Globus pallidus (tissue), 1 donor: ENCODE measurements around the gene PFKP.

Source experiments
- DNase-seq: peaks from one replicate; pipeline ENCODE4 v3.0.0-alpha.2; 2015; ENCODE audit warnings: low spot score

The PFKP gene

DNA sequence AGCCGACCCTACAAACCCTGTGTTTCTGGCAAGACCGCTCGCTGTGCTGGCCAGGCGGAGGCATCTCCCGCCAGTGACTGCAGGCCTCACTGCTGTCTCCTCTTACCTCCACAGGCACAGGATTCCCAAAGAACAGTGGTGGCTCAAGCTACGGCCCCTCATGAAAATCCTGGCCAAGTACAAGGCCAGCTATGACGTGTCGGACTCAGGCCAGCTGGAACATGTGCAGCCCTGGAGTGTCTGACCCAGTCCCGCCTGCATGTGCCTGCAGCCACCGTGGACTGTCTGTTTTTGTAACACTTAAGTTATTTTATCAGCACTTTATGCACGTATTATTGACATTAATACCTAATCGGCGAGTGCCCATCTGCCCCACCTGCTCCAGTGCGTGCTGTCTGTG, 69.0 kb downstream of the PFKP start:
- DNase-seq: peak; percentile 43

- peak; percentile 48 for DNase-seq
Measured at GRCh38 chr10:3136763-3137611, 69.6 kb downstream of the PFKP start.

GRCh38 chr10:3137958-3138726, 70.8 kb downstream of the PFKP start:
- no peak for DNase-seq

- DNase-seq: no peak
Measured at GRCh38 chr10:3139216-3139910, 72.0 kb downstream of the PFKP start.

DNA sequence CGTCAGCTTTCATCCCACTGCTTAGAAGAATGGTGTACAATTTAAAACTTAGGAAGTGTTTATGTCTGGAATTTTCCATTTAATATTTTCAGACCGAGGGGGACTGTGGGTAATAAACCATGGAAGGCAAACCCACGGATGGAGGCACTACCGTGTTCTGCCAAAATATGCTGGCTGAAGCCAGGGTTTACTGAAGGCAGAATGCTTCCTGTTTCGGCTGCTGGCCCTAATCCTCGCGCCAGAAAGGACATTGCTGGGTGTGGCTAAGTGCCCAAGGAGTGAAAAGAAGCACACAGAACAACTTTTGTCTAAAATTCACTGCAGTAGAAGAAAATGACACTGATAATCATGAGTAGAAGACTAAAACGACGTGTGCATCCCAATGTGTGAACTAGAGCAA, 72.9 kb downstream of the PFKP start:
- no peak for DNase-seq

DNA sequence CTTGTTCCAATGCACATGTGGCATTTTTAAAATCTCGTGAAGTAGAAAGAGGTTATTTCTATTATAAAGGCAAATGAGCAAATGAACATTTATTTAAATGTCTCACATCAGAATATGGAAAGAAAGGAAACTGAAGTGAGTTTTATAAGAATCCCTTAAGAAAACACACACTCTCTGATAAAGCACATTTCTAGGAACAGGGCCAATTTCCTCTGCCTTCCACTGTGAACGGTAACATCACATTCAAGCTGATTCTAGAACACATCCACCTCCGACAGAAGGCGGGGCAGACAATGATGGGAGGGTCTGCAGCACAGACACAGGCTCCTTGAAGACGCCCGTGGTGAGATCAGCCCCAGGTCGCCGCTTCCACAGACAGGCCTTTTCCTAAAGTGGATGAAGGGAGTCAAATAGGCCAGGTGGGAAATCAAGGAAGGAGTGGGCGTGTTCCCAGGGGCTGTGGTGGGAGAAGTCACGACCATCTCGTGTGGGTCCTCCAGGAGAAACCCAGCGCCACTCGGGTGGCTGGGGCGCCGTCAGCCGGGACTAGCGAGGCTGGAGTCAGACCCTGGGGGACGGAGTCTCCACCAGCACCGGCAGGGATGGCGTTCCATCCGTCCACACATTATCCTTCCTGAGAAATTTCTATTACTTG, 74.1 kb downstream of the PFKP start:
- DNase-seq: no peak

- no peak for DNase-seq
Measured at GRCh38 chr10:3142146-3142875, 75.0 kb downstream of the PFKP start.

DNA sequence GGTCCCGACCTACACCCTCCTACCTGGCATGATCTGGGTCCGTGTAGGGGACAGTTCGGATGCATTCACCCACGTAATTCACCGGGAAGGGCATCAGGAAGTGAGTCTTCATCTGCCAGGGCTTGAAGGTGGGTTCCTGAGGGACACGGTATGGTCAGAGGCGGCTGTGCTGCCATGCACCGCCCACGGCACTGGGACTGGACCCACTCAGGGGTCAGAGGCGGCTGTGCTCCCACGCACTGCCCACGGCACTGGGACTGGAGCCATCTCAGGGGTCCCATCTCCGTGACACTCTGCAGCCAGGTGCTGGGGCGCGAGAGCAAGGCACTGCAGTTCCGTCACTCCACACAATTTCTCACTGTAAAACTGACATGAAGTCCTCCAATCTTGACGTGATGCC, 76.0 kb downstream of the PFKP start:
- DNase-seq: no peak

DNA sequence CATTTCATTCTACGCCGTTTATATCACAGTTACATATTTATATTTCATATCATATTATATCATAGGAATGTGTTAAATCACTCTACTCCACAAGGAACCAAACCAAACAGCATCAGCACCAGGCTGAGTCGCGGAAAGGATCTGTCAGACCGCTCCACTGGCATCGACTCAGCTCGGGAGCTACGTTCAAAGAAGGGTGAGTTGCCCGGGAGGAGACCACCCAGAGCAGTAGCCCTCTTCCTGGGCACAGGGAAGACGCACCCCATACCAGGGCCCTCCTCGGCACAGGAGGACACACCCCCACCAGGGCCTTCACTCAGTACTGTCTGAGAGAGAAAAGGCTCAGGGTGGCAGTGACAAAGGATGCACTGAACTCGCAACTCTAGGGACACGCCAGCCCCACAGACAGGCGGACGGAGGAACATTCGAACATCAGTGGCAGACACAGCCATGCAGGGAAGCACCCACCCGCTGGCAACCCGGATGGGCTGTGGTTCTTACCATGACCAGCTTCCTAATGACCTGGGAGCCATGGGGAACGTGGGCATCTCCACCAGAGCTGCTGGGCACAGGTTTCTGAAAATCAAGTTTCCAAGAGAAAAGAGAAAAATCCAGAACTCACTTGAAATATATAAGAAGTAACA, 76.6 kb downstream of the PFKP start:
- DNase-seq: no peak

- no peak for DNase-seq
Measured at GRCh38 chr10:3145366-3145765, 78.0 kb downstream of the PFKP start.

DNA sequence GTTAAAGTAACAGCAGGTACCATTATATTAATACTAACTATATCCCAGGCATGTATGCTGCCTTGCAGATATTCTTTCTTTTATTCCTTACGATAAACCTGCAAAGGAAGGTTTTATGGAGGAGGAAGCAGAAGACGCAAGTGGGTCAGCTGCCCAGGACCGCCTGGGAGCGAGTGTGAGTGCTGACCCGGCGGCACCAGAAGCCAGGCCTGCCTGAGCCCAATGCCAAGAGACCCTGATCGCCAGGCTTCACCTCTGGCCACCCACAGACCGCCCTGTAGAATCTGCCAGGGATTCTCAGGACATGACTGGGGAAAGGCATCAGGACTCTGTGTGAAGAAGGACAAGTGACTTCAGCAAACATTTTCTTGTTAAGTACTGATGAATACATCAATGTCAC, 78.9 kb downstream of the PFKP start:
- no peak for DNase-seq

DNA sequence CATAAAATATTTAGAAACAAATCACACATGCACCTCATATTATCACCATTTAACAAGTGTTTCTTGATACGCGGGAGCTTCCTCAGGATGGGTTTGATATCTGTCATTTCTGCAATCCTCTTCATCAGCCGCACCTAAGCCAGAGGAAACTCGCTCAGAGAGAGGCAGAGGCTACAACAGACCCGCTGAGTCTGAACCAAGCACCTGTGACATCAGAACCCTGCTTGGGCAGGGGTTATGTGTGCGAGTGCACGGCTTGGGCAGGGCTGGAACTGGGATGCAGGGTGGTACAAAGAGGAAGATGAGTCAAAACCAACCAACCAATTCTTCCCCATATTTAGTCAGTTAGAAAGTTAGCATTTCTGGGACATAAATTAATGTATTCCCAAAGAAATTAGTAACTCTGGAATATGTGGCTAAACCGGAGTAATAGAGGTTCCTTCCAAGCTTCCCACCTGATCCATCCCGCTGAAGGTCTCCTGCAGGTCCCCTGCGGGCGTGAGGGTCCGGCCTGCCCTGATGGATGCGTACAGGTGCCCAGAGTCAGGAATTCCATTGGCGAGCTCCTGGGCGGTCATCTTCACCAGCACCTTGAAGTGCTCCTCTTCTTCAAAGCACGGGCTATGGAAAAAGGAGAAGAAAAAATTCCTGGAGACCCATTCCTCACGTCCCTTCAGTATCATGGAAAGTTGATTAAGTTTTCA, 79.9 kb downstream of the PFKP start:
- no peak for DNase-seq

GRCh38 chr10:3148041-3148440, 80.7 kb downstream of the PFKP start:
- DNase-seq: no peak

DNA sequence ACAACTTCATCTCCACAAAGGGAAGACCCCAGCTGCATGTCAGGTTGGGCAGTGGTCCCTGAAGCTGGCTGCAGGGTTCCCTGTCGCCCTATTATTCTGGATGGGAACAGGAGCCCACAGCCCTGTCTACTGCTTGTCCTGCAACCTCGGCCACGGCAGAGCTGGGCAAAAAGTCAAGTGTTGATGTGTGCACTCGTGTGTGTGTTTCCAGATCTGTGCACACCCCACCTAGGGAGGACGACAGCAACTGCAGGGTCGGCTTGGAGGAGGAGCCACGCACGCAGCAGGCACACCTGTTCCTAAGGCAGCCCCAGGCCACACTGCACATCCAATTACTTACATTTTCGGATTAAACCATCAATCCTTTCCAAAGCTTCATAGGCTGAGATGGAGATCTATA, 81.6 kb downstream of the PFKP start:
- no peak for DNase-seq

- no peak for DNase-seq
Measured at GRCh38 chr10:3149918-3150317, 82.6 kb downstream of the PFKP start.

- DNase-seq: no peak
Measured at GRCh38 chr10:3150366-3150765, 83.0 kb downstream of the PFKP start.

DNA sequence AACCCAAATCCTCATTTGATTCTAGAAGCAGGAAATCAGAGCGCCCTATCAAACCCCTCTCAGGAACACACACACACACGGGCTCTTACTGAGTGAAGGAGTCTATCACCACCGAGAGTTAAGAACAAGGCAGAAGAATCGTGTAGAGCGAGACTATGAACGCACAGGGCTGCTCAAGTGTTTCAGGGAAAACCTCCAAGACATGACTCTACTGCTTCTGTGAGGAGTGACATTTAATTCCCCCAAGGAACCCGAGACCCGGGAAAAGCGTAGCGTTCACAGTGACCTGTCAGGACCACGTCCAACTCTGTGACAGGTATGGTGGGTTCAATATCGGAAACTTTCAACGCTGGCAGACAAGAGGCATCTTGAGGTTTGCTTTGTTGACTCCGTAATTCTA, 83.6 kb downstream of the PFKP start:
- no peak for DNase-seq

GRCh38 chr10:3151889-3152565, 84.7 kb downstream of the PFKP start:
- DNase-seq: no peak

GRCh38 chr10:3152566-3152935, 85.2 kb downstream of the PFKP start:
- no peak for DNase-seq

- no peak for DNase-seq
Measured at GRCh38 chr10:3154666-3155065, 87.3 kb downstream of the PFKP start.
